PC-9 (cell line): ENCODE data around the gene ETV1. TPM values are rescaled to one million over a fixed set of nuclear protein-coding genes. Genes with fewer than 3 reads are reported as not detected.

Experiments used
- Bru-seq: library from RNA; stranded (reverse); fragments of 400-500 nt; gene quantifications from one replicate; lab custom pipeline; 2021; lab: Mats Ljungman, UMichigan
- BruChase-seq, 2 experiments: library from RNA; stranded (reverse); fragments of 400-500 nt; gene quantifications; one replicate each; lab custom pipeline; 2021; lab: Mats Ljungman, UMichigan
- BruUV-seq: library from RNA; stranded (reverse); fragments of 400-500 nt; replicated peaks from 2 replicates; lab custom pipeline; 2021; lab: Mats Ljungman, UMichigan
- CTCF ChIA-PET: fragments of 300-600 bp; sonication (Branson Sonifier 250); formaldehyde crosslinking; loops from one replicate; lab custom pipeline; 2022; ENCODE audit warnings: antibody characterized with exemption; lab: Charles Lee
- POLR2A ChIA-PET: fragments of 300-600 bp; sonication (Branson Sonifier 250); formaldehyde crosslinking; loops from one replicate; lab custom pipeline; 2022; ENCODE audit warnings: antibody characterized with exemption; ENCODE audit not compliant: unreplicated experiment; lab: Charles Lee
- DNase-seq, 2 experiments: peaks; one replicate each; pipeline versions ENCODE4 v3.0.0 to v3.0.0-alpha.2; 2015 to 2022; ENCODE audit warnings: mixed read lengths in 1 of 2
- H2AFZ ChIP-seq: fragments of 200-600 bp; sonication (generic); 2 replicates; pipeline ENCODE4 v1.8.1; 2017; ENCODE audit warnings: antibody characterized with exemption
- H3F3A ChIP-seq: fragments of 200-600 bp; sonication (generic); 2 replicates; pipeline ENCODE4 v1.8.1; 2017; ENCODE audit warnings: antibody characterized with exemption, mild to moderate bottlenecking, low read depth; ENCODE audit not compliant: insufficient read depth
- H3K27ac ChIP-seq: fragments of 200-600 bp; sonication (generic); 2 replicates; pipeline ENCODE4 v1.6.1; 2016; ENCODE audit warnings: mixed run types
- H3K27me3 ChIP-seq: fragments of 200-600 bp; sonication (generic); 2 replicates; pipeline ENCODE4 v1.6.1; 2016; ENCODE audit warnings: low read depth, mixed run types; ENCODE audit not compliant: insufficient read depth
- H3K36me3 ChIP-seq: fragments of 200-600 bp; sonication (generic); 2 replicates; pipeline ENCODE4 v1.6.1; 2016; ENCODE audit warnings: low read depth, mixed run types
- H3K4me1 ChIP-seq: fragments of 200-600 bp; sonication (generic); replicated peaks from 2 replicates; pipeline ENCODE4 v1.6.1; 2016; ENCODE audit warnings: mixed run types; ENCODE audit not compliant: insufficient read depth
- H3K4me2 ChIP-seq: fragments of 200-600 bp; sonication (generic); 2 replicates; pipeline ENCODE4 v1.6.1; 2017; ENCODE audit warnings: mixed run types
- H3K4me3 ChIP-seq: fragments of 200-600 bp; sonication (generic); 2 replicates; pipeline ENCODE4 v1.6.1; 2016; ENCODE audit warnings: mixed run types
- H3K79me2 ChIP-seq: fragments of 200-600 bp; sonication (generic); 2 replicates; pipeline ENCODE4 v1.6.1; 2017; ENCODE audit warnings: low read depth, mixed run types
- H3K9me2 ChIP-seq: fragments of 200-600 bp; sonication (generic); 2 replicates; pipeline ENCODE4 v1.8.1; 2017; ENCODE audit warnings: mild to moderate bottlenecking; ENCODE audit not compliant: insufficient read depth
- H3K9me3 ChIP-seq: fragments of 200-600 bp; sonication (generic); 2 replicates; pipeline ENCODE4 v1.8.1; 2016; ENCODE audit warnings: low read depth; ENCODE audit not compliant: insufficient read depth
- H4K20me1 ChIP-seq: fragments of 200-600 bp; sonication (generic); 2 replicates; pipeline ENCODE4 v1.8.1; 2017; ENCODE audit not compliant: insufficient read depth
- CTCF ChIP-seq: fragments of 200-600 bp; sonication (generic); conservative IDR thresholded peaks from 2 replicates; pipeline ENCODE4 v1.6.1; 2017; ENCODE audit warnings: mixed run types, antibody characterized with exemption, mild to moderate bottlenecking, moderate library complexity
- EZH2 ChIP-seq: fragments of 200-600 bp; sonication (generic); IDR thresholded peaks from 2 replicates; pipeline ENCODE4 v1.8.0; 2017; ENCODE audit warnings: antibody characterized with exemption, low read depth
- intact Hi-C: fragments of 100-400 bp; cut with micrococcal nuclease; formaldehyde crosslinking; loops from one replicate; pipeline ENCODE4 v1.10.0; 2022; ENCODE audit not compliant: unreplicated experiment
- long read RNA-seq: library from polyadenylated mRNA; stranded (forward); transcript quantifications from one replicate; pipeline ENCODE4 v2.0.0, GENCODE V29; 2022
- total RNA-seq: library from RNA; stranded (reverse); gene quantifications from 2 replicates; pipeline ENCODE4 v1.2.3, GENCODE V29; 2021

ETV1 gene
- total RNA-seq (4.3 and 9.0 TPM in 2 replicates), Bru-seq, nascent RNA (percentile 50 among the genes with signal in this experiment), BruChase-seq, experiment 1, labeled RNA remaining after a 2-hour chase (percentile 35 among the genes with signal in this experiment), BruChase-seq, experiment 2, labeled RNA remaining after a 6-hour chase (percentile 46 among the genes with signal in this experiment)
- long read RNA-seq, partial matches to known transcripts, result 0 of 5 reads
- long read RNA-seq, other reads (novel, unspliced or antisense), result 4 of 5 reads

GRCh38 chr7:13989126-13989948 lies at the start of gene ETV1:
TSS of gene ETV1 (minus strand) at chr7:13989666. CDS start at chr7:13989052, 614 bp downstream.
- peaks cover 20% of the 10 kb centered on the region for H3K4me1 ChIP-seq
- peak within 1 kb of the TSS; percentile 90 for H2AFZ ChIP-seq
- peak within 1 kb of the TSS; percentile 95 for H3K4me2 ChIP-seq
- H3K9me2 ChIP-seq, result no peaks in the 10 kb centered on the region
- CTCF ChIA-PET, result interaction anchor here (0.7 to 2.1 kb wide), 4 partner anchors 9 to 247 kb away, joined by 3 to 8 read pairs (median 4); no protein-coding TSS in a partner anchor
- POLR2A ChIA-PET, result interaction anchor here (1.4 kb wide), 1 partner anchor 69 kb away, joined by 3 read pairs; no protein-coding TSS in a partner anchor
- no peaks in the 10 kb centered on the region for H4K20me1 ChIP-seq
- BruUV-seq, result no TSS peak
- peak; percentile 47 to 60 for DNase-seq
- intact Hi-C loops, result loop anchor here (10.0 kb wide), 1 partner anchor 135 kb away; no protein-coding TSS in a partner anchor
- no peaks in the 10 kb centered on the region for H3K9me3 ChIP-seq
- TF ChIP-seq EZH2 (no peak), CTCF (no peak; the same call in 1 of the 2 replicates)
- H3K4me3 ChIP-seq, result peak within 1 kb of the TSS; percentile 59
- peaks cover 7% of the 10 kb centered on the region; the same call in 1 of the 2 replicates for H3F3A ChIP-seq
- no peaks in the 10 kb centered on the region for H3K79me2 ChIP-seq
- peak within 1 kb of the TSS; percentile 13; the same call in 1 of the 2 replicates for H3K27ac ChIP-seq
- H3K27me3 ChIP-seq, result no peaks in the 10 kb centered on the region
- H3K36me3 ChIP-seq, result no peaks in the 10 kb centered on the region

- POLR2A ChIA-PET, result no interaction called here
- H3K36me3 ChIP-seq, result no peaks in the 10 kb centered on the region
- no peaks in the 10 kb centered on the region for H3K27me3 ChIP-seq
Observed at GRCh38 chr7:14024406-14024805, 34.9 kb upstream of the ETV1 start.

More at GRCh38 chr7:14024406-14024805, 34.9 kb upstream of the ETV1 start:
- no peaks in the 10 kb centered on the region for H4K20me1 ChIP-seq
- H2AFZ ChIP-seq, result no peak overlapping the region
- H3K79me2 ChIP-seq, result no peaks in the 10 kb centered on the region
- no peak for DNase-seq
- CTCF ChIA-PET, result no interaction called here
- H3K27ac ChIP-seq, result no peak overlapping the region
- no peaks in the 10 kb centered on the region for H3K9me2 ChIP-seq
- TF ChIP-seq EZH2, result no peak
- TF ChIP-seq CTCF, result no peak
- BruUV-seq, result no TSS peak
- no peaks in the 10 kb centered on the region for H3K9me3 ChIP-seq
- intact Hi-C loops, result no loop called here
- H3F3A ChIP-seq, result no peaks in the 10 kb centered on the region
- no peak overlapping the region for H3K4me2 ChIP-seq
- no peaks in the 10 kb centered on the region for H3K4me1 ChIP-seq
- no peak overlapping the region for H3K4me3 ChIP-seq
